Measurements from ENCODE around the gene GARS1.
"Not testable (repeated sequence)": the region's sequence is repeated elsewhere in the genome, so short reads cannot be mapped to it uniquely, and the experiment has no call there.

GARS1 gene

GRCh38 chr7:30562498-30562897, 32.2 kb upstream of the GARS1 start:
- TF ChIP-seq, protein P1, sequence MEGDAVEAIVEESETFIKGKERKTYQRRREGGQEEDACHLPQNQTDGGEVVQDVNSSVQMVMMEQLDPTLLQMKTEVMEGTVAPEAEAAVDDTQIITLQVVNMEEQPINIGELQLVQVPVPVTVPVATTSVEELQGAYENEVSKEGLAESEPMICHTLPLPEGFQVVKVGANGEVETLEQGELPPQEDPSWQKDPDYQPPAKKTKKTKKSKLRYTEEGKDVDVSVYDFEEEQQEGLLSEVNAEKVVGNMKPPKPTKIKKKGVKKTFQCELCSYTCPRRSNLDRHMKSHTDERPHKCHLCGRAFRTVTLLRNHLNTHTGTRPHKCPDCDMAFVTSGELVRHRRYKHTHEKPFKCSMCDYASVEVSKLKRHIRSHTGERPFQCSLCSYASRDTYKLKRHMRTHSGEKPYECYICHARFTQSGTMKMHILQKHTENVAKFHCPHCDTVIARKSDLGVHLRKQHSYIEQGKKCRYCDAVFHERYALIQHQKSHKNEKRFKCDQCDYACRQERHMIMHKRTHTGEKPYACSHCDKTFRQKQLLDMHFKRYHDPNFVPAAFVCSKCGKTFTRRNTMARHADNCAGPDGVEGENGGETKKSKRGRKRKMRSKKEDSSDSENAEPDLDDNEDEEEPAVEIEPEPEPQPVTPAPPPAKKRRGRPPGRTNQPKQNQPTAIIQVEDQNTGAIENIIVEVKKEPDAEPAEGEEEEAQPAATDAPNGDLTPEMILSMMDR (IDR thresholded peaks at IDR 0.05; ENCODE audit: borderline replicate concordance, insufficient read depth, low read depth, low read length), result no peak
- H3K4me3 ChIP-seq (ENCODE audit: low read depth, low read length), result no peak overlapping the region

DNA sequence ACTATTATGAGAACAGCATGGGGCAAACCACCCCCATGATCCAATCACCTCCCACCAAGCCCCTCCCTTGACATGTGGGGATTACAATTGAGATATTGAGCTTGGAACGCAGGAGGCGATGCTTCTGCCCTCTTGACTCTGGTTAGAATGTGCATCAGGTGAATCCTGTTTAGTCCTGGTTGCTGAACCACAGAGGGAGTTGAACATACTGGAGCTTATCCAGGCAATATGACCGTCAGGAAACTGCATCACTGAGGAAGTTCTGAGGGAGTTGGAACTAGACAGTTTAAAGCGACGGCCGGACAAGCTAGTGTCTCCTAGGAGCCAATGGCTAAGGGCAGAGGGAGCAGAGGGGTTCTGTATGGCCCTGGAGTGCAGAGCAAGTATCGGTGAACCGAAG, 31.8 kb upstream of the GARS1 start:
- TF ChIP-seq, protein P1 (IDR thresholded peaks at IDR 0.05; ENCODE audit: borderline replicate concordance, insufficient read depth, low read depth, low read length), result no peak
- no peak overlapping the region for H3K4me3 ChIP-seq (ENCODE audit: low read depth, low read length)

DNA sequence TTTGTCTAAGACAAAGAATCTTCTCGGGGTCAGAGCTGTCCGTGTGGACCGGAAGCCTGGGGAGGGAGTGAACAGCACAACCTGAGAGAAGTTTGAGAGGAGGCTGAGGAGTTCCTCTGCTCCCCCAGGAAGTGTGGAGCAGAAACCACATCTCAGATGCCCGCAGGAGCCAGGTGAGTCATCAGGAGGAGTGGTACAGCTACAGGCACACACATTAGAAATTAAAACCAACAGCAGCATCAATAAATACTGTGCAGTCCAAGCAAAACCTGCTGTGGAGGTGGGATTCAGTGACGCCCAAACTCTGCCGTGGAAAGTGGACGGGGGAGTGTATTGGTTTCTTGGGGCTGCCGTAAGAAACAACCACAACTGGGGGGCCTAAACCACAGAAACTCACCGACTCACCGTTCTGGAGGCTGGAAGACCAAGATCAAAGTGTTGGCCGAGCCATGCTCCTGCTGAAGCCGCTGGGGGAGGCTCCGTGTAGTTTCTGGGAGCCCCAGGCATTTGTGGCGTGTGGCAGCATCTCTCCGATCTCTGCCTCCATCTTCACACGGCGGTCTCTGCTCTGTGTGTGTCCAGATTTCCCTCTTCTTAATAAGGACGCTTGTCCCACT, 31.2 kb upstream of the GARS1 start:
- TF ChIP-seq, protein P1 (IDR thresholded peaks at IDR 0.05; ENCODE audit: borderline replicate concordance, insufficient read depth, low read depth, low read length), result no peak
- H3K4me3 ChIP-seq (ENCODE audit: low read depth, low read length), result no peak overlapping the region

- no peak overlapping the region for H3K4me3 ChIP-seq (ENCODE audit: low read depth, low read length)
- TF ChIP-seq, protein P1 (IDR thresholded peaks at IDR 0.05; ENCODE audit: borderline replicate concordance, insufficient read depth, low read depth, low read length), result peak; percentile 80
These were observed 30.3 kb upstream of the GARS1 start for GRCh38 chr7:30564243-30564892.

DNA sequence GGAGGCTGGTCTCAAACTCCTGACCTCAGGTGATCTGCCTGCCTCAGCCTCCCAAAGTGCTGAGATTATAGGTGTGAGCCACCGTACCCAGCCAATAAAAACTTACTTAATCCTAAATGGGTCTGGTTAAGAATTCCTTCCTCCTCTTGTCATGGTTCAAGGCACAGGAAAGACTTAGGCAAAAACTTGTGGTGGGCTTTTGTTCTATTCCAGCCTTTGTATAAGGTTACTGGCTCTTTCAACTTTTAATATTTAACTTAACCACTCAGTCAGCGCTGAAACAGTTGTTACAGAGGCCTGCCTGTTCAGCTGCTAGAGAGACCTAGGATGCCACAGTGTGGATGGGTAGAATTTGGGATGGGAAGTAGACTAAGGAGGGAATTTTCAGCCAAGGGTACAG, 28.1 kb upstream of the GARS1 start:
- H3K4me3 ChIP-seq (ENCODE audit: low read depth, low read length), result no peak overlapping the region
- TF ChIP-seq, protein P1 (IDR thresholded peaks at IDR 0.05; ENCODE audit: borderline replicate concordance, insufficient read depth, low read depth, low read length), result no peak

DNA sequence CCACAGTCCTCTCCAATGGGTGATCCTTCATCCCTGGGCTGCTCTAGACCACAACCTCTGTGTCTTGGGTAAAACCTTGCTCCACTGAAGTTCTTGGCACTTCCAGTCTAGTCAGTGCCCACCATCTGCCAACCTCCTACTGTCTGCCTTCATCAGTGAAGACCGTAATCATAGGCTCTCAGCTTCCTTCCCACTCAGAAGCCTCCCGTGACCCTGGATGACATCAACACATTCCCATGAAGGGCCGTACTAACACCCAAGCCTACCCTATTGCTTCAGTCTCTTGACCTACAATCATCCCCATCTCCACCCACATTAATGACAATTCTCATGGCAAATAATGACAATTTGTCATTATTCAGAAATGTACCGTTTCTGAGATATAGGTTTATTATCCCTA, 27.6 kb upstream of the GARS1 start:
- H3K4me3 ChIP-seq (ENCODE audit: low read depth, low read length), result no peak overlapping the region
- TF ChIP-seq, protein P1 (IDR thresholded peaks at IDR 0.05; ENCODE audit: borderline replicate concordance, insufficient read depth, low read depth, low read length), result no peak

DNA sequence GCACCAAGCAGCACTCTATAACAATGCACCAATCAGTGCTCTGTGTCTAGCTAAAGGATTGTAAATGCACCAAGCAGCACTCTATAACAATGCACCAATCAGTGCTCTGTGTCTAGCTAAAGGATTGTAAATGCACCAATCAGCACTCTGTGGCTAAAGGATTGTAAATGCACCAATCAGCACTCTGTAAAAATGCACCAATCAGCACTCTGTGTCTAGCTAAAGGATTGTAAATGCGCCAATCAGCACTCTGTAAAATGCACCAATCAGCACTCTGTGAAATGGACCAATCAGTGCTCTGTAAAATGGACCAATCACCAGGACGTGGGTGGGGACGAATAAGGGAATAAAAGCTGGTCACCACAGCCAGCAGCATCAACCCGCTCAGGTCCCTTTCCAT, 24.4 kb upstream of the GARS1 start:
- H3K4me3 ChIP-seq (ENCODE audit: low read depth, low read length), result not testable (repeated sequence)

Measured in GM12875 (cell line).